GM21381 (cell line): ENCODE measurements around the gene GIMAP1.

Experiments used
- ATAC-seq: cut with Tn5 transposase; IDR thresholded peaks from one replicate; pipeline ENCODE4 v1.9.1; 2021; ENCODE audit warnings: mild to moderate bottlenecking, moderate library complexity; ENCODE audit not compliant: unreplicated experiment

GIMAP1 gene

DNA sequence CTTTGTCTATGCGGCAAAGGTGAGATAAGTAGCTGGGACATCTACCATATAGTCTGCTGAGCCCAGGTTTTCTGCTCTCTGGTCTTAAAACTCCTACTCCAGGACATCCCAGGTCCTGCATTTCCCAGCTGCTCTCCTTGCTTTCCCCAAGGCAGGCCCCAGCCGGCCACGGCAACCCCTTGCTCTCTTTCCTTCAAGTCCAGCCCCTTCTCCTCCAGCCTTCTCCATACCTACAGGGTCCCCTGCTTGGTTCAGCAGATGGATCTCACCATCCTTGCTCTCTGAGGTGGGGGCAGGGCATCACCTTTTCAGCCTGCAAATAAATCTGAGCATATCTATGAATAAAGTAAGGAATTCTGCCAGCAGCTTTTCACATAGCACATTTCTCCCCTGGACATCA is 29.5 kb downstream of the GIMAP1 start:
- ATAC-seq, result no peak

DNA sequence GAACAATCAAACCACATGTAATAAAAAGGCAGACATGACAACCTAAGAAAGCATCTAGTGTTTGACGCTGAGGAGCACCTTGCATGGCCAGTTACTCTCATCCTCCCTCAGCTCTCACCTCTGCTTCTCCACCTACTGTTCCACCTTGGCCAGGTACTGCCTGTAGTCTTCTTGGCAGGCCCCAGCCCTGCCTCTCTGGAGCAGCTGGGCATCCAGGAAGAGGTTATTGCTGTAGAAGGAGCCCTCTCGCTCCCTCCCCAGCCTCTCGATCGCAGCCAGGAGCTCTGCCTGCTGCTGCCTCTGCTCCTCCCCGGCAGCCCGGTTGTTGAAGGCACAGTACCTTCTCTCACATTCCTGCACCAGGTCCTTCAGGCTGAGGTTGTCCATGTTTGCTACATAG is 30.5 kb downstream of the GIMAP1 start:
- ATAC-seq, result no peak

DNA sequence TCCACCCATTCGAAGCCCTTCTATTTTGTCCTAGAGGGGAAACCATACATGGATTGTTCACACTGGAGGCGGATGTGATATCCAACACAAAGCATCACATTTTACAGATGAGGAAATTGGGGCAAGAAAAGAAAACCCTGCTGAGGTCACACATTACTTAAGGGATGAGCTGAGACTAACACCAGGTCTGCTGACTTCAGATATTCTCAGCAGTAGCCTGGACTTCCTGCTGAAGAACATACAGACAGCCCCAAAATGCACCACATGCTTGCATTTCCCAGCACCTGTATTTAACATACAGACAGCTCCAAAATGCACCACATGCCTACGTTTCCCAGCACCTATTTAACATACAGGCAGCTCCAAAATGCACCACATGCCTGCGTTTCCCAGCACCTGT is 32.0 kb downstream of the GIMAP1 start:
- no peak for ATAC-seq

DNA sequence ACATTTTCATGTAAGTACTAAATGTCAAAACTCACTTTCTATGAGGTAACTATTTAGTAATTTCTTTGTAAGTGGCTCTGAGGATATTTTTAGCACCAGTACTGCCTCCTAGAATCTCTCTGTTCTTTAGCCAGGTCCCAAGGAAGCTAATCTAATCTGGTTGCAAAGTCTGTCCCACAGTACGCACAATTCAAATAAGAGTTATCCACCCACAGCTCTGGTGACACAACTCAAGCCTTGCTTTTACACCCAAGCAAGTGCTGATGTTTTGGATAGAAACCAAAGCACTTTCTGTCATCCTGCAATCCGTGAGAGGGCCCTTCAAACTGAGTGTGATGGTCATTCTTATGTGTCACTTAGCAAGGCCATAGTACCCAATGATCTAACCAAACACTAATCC is 35.3 kb downstream of the GIMAP1 start:
- no peak for ATAC-seq

DNA sequence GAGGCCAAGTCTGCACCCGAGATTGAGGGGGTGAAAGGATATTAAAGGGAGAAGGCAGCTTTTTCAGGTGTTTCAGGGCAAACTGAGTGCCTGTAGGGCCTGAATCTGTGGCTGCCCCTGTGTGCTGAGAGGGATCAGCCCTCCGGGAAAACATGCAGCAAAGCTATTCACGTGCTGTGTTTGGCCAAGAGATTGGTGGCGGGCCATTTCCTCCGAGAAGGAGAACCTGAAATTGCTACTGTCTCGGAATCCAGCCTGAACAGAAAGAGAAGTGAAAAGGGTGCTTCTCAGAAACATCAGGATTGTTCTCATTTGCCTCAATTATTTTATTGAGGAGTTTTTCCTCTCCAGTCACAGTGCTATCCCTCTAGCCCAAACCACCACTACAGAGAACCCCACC is 36.8 kb downstream of the GIMAP1 start:
- ATAC-seq, result no peak

DNA sequence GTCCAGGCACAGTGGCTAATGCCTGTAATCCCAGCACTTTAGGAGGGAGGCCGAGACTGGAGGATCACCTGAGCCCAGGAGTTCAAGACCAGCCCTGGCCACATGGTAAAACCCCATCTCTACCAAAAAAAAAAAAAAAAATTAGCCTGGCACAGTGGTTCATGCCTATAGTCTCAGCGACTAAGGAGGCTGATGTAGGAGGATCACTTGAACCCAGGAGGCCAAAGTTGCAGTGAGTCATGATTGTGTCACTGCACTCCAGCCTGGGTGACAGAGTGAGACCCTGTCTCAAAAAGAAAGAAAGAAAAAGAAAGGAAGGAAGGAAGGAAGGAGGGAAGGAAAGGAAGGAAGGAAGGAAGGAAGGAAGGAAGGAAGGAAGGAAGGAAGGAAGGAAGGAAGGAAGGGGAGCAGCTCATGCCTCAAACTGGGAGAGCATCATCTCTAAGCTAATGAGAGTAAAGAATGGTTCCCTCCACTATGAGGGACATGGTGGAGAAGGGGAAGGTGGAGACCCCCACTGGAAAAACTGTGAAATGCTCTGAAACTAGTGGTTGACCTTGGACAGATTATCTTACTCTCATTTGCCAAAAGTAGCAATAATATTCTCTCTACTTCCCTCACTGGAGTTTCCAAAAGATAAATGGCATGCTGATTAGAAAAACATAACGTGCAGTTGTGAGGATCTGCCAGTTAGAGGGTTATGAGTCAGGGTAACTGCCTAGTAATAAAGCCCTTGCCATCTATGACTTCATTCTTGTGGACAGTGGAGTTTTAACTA is 37.6 kb downstream of the GIMAP1 start:
- no peak for ATAC-seq

DNA sequence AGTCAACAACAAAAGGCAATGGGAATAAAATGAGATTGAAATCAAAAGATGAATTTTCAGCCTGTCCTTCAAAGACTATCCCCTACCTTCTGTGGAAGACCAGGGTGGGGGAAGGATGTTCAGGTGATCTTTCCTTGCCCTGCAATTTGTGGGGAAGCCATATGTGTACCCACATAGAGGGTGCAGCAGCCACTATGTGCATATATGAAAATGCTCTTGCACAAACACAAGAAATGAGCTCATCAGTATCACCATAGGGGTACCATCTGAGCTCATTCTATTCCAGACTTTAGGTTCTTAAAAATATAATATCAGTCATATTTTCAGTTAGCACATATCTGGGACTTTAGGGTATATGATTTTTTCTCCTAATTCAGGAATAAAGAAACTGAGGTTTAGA is 38.5 kb downstream of the GIMAP1 start:
- ATAC-seq, result no peak

DNA sequence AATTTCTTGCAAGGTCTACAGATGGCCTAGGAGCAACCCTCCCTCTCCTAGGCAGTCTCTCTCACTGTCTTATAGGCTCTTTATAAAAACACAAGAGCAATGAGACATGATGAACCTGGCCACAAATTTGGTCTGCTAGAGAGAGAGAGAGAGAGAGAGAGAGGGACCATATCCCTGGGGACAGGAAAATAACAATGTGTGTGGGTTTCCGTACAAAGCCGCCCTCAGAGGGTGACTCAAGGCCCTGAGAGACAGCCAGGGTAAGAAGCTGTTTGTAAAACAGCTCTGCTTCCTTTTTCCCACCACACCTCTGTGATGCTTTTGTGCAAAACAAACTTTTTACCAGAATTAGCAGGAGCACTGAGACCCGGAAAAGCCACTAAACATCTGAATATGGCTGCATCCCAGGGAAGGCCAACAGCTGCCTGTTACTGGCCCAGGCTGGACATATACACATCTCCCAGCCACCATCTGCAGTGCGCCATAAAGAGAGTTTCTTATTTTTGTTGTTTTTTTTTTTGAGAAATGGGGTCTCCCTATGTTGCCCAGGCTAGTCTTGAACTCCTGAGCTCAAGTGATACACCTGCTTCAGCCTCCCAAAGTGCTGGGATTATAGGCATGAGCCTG is 39.2 kb downstream of the GIMAP1 start:
- peak; percentile 52 for ATAC-seq

DNA sequence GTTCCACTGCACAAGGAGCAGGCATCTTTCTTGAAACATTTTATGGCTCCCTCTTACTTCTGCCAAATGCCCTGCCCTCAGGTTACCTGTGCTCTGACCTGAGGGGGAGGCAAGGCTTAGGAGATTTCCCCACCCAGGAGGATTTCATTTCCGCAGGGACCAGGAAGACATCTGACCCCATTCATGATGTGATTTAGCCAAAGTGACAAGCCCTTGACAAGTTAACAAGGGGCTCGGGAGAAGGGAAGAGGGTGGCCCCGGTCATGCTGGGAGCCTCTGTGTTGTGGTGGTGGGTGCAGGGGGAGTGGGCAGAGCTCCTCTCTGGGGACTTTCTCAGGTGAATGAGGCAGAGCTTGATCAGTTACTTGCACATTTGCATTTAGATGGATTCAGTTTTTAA is 39.8 kb downstream of the GIMAP1 start:
- no peak for ATAC-seq

DNA sequence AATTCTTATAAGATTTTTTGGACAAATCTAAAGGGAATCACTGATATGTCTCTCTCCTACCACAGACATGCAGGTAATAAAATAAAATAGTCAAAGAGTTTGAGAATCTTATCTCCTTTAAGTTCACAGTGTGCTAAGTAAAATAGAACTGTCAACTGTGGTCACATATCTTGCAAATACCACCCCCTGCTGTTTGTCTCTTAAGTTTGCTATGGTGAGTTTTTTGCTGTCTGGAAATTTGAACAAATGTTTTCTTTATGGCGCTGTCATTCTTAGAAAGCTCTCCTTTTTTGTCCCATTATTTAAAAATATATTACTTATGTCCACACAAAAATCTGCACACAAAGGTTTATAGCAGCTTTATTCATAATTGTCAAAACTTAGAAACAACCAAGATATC is 40.4 kb downstream of the GIMAP1 start:
- no peak for ATAC-seq

DNA sequence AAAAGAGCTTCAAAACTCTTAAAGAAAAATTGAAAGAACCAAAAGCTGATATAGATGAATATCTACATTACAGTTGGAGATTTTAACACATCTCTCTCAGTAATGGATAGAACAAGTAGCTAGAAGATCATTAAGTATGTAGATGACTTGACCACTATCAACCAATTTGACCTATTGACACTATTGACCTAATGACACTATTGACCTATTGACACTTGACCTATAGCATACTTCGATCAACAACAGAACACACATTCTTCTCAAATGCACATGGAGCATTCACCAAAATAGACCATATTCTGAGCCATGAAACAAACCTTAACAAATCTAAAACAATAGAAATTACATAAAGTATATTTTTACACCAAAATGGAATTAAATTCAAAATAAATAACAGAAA is 43.1 kb downstream of the GIMAP1 start:
- no peak for ATAC-seq

DNA sequence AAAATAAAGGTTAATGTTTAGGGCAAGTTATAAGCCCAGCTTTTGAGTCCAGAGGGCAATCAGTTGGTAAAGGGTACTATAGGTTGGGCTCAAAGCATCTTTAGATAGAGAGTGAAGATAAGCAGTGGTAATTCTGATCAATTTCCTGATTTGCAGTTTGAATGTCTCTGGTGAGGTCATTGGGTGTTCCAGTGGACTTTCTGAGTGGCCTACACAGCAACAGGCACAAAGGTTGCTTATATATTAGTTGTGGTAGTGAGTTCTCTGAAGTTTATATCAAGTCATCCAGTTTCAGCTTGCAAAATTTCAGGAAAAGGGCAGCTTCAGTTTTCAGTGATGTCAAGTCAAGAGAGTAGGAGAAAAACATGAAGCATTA is 49.9 kb downstream of the GIMAP1 start:
- ATAC-seq, result no peak

DNA sequence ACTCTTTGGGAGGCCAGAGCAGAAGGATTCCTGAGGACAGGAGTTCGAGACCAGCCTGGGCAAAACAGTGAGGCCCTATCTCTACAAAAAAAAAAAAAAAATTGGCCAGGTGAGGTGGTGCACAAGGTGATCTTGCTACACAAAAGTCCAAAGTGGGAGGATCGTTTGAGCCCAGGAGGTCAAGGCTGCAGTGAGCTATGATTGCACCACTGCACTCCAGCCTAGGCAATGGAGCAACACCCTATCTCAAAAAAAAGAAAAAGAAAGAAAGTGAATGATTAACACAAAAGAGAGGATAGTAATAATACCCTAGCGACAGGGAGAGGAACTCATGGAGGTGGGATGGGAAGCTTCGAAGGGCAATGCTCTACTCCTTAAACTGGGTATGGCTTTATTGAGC is 53.4 kb downstream of the GIMAP1 start:
- no peak for ATAC-seq
